Measurements from ENCODE around the gene ALG8. TPM values are rescaled to one million over a fixed set of nuclear protein-coding genes. Genes with fewer than 3 reads are reported as not detected.

ALG8 gene
- total RNA-seq, 1 experiment from 2014 or later, result 97.0 TPM

DNA sequence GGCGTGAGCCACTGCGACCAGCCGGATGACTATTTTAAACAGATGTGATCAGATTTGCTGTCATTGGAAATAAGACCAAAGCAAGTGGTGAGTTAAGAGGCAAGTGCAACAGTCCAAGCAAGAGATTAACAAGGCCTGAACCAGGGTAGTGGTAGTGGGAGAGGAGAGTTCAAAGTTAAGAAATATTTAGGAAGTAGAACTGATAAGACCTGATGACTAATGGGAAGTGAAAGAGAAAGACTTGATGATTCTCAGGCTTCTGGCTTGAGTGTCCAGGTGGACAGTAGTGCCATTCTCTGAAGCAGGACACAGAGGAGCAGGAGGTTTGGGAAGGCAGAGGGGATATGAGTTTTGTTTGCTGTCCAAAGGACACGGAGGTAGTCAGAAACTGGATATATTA lies 67.0 kb downstream of the ALG8 start:
- intact Hi-C loops (cut with micrococcal nuclease; ENCODE audit: unreplicated experiment), result no loop called here
- DNase-seq (ENCODE audit: low read depth, low spot score) (no peak), ATAC-seq (no peak)
- no peaks in the 10 kb centered on the region for H3K27me3 ChIP-seq (ENCODE audit: control insufficient read depth, insufficient read depth, low read length)
- no peak for TF ChIP-seq SIN3A (IDR thresholded peaks at IDR 0.05; ENCODE audit: borderline replicate concordance, insufficient read depth, low read depth, low read length)
- TF ChIP-seq, protein P1, sequence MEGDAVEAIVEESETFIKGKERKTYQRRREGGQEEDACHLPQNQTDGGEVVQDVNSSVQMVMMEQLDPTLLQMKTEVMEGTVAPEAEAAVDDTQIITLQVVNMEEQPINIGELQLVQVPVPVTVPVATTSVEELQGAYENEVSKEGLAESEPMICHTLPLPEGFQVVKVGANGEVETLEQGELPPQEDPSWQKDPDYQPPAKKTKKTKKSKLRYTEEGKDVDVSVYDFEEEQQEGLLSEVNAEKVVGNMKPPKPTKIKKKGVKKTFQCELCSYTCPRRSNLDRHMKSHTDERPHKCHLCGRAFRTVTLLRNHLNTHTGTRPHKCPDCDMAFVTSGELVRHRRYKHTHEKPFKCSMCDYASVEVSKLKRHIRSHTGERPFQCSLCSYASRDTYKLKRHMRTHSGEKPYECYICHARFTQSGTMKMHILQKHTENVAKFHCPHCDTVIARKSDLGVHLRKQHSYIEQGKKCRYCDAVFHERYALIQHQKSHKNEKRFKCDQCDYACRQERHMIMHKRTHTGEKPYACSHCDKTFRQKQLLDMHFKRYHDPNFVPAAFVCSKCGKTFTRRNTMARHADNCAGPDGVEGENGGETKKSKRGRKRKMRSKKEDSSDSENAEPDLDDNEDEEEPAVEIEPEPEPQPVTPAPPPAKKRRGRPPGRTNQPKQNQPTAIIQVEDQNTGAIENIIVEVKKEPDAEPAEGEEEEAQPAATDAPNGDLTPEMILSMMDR (IDR thresholded peaks at IDR 0.05), result no peak
- TF ChIP-seq TCF7L2 (IDR thresholded peaks at IDR 0.05; ENCODE audit: low read depth, low read length), result no peak
- no peak for TF ChIP-seq POLR2AphosphoS5 (IDR thresholded peaks at IDR 0.05; ENCODE audit: low read depth, low read length)
- TF ChIP-seq, protein P2, sequence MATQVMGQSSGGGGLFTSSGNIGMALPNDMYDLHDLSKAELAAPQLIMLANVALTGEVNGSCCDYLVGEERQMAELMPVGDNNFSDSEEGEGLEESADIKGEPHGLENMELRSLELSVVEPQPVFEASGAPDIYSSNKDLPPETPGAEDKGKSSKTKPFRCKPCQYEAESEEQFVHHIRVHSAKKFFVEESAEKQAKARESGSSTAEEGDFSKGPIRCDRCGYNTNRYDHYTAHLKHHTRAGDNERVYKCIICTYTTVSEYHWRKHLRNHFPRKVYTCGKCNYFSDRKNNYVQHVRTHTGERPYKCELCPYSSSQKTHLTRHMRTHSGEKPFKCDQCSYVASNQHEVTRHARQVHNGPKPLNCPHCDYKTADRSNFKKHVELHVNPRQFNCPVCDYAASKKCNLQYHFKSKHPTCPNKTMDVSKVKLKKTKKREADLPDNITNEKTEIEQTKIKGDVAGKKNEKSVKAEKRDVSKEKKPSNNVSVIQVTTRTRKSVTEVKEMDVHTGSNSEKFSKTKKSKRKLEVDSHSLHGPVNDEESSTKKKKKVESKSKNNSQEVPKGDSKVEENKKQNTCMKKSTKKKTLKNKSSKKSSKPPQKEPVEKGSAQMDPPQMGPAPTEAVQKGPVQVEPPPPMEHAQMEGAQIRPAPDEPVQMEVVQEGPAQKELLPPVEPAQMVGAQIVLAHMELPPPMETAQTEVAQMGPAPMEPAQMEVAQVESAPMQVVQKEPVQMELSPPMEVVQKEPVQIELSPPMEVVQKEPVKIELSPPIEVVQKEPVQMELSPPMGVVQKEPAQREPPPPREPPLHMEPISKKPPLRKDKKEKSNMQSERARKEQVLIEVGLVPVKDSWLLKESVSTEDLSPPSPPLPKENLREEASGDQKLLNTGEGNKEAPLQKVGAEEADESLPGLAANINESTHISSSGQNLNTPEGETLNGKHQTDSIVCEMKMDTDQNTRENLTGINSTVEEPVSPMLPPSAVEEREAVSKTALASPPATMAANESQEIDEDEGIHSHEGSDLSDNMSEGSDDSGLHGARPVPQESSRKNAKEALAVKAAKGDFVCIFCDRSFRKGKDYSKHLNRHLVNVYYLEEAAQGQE (IDR thresholded peaks at IDR 0.05; ENCODE audit: insufficient read depth in 1 of 2, low read depth in 2 of 2, low read length in 1 of 2), result no peak
- in situ Hi-C loops (cut with HindIII; ENCODE audit: low pct_unique_long_range_greater_than_20kb, low sequenced_read_pairs), result no loop called here
- H3K27ac ChIP-seq (ENCODE audit: low read length), result no peak overlapping the region
- no peaks in the 10 kb centered on the region for H3K9me3 ChIP-seq (ENCODE audit: control insufficient read depth, insufficient read depth, low read depth, low read length)
- ChIA-PET CTCF (no interaction called here), POLR2A (no interaction called here)
- H3K36me3 ChIP-seq (ENCODE audit: control insufficient read depth, insufficient read depth, low read length), result peaks cover 5% of the 10 kb centered on the region
- peaks cover 12% of the 10 kb centered on the region; the same call in 1 of the 2 replicates for H3K4me1 ChIP-seq (ENCODE audit: control insufficient read depth, insufficient read depth, low read length)
- BruUV-seq (replicated peaks), result no TSS peak
- H3K4me3 ChIP-seq (ENCODE audit: low read depth in 2 of 2, low read length in 2 of 2), result no peak overlapping the region

DNA sequence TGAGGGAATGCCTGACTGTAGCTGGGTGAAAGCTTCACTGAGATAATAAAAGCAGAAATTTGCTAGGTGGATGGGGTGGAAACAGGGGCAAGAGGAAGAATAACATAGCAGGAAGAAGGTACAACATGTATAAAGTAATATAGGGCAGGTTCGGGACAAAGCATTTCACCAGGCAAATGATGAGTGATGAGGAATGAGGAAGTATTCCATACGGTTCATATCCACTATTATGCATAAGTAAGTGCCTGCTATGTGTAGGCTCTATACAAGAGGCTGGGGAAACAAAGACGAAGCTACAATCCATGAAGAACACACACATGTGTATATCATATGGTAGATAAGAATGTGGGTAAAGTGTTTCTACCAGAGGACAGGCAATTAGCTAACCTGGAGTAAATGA lies 67.7 kb downstream of the ALG8 start:
- ChIA-PET CTCF (no interaction called here), POLR2A (no interaction called here)
- Histone ChIP-seq H3K27ac (ENCODE audit: low read length) (no peak overlapping the region), H3K36me3 (ENCODE audit: control insufficient read depth, insufficient read depth, low read length) (peaks cover 5% of the 10 kb centered on the region), H3K4me3 (ENCODE audit: low read depth in 2 of 2, low read length in 2 of 2) (no peak overlapping the region), H3K27me3 (ENCODE audit: control insufficient read depth, insufficient read depth, low read length) (no peaks in the 10 kb centered on the region), H3K4me1 (ENCODE audit: control insufficient read depth, insufficient read depth, low read length) (peaks cover 11% of the 10 kb centered on the region; the same call in 1 of the 2 replicates), H3K9me3 (ENCODE audit: control insufficient read depth, insufficient read depth, low read depth, low read length) (no peaks in the 10 kb centered on the region)
- no TSS peak for BruUV-seq (replicated peaks)
- TF ChIP-seq TCF7L2 (IDR thresholded peaks at IDR 0.05; ENCODE audit: low read depth, low read length), result no peak
- TF ChIP-seq, protein P1 (IDR thresholded peaks at IDR 0.05), result no peak
- TF ChIP-seq, protein P2 (IDR thresholded peaks at IDR 0.05; ENCODE audit: insufficient read depth in 1 of 2, low read depth in 2 of 2, low read length in 1 of 2), result no peak
- TF ChIP-seq POLR2AphosphoS5 (IDR thresholded peaks at IDR 0.05; ENCODE audit: low read depth, low read length), result no peak
- TF ChIP-seq SIN3A (IDR thresholded peaks at IDR 0.05; ENCODE audit: borderline replicate concordance, insufficient read depth, low read depth, low read length), result no peak
- in situ Hi-C loops (cut with HindIII; ENCODE audit: low pct_unique_long_range_greater_than_20kb, low sequenced_read_pairs), result no loop called here
- intact Hi-C loops (cut with micrococcal nuclease; ENCODE audit: unreplicated experiment), result no loop called here
- DNase-seq (ENCODE audit: low read depth, low spot score) (no peak), ATAC-seq (no peak)

All from Panc1 (cell line).